ENCODE data around the gene PDGFRB.

PDGFRB gene

DNA sequence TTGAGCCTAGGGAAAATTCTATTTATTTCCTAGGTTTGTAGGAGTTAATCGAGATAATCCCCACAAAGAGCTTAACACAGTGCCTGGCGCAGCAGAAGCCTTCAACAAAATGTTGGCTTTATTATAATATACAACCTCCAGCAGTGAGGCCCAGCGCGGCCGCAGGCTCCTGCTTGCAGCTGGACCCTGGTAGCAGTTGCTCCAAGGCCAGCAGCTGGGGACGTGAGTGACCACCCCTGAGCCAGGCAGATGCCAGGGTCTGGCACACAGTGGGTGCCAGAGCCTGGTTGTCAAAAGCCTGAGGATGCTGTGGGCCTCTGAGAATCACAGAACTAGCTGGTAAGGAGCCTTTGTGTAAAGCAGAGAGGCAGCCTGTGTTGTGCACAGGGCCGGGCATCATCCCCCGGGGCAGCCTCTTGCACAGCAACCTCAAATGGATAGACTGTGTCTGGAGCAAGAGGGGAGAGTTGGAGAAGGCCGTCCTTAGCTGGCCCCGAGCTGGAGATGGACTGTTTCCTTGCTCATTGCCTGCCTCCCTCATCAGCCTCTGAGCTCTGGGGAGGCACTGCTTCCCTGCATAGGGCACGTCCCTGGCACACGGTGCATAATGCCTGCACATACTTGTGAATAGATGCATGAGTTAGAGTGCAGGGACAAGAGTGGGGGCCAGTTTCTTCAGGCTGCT, 86.5 kb downstream of the PDGFRB start:
- no peak for DNase-seq (ENCODE audit: low read depth in 2 of 3, low spot score in 2 of 3)

DNA sequence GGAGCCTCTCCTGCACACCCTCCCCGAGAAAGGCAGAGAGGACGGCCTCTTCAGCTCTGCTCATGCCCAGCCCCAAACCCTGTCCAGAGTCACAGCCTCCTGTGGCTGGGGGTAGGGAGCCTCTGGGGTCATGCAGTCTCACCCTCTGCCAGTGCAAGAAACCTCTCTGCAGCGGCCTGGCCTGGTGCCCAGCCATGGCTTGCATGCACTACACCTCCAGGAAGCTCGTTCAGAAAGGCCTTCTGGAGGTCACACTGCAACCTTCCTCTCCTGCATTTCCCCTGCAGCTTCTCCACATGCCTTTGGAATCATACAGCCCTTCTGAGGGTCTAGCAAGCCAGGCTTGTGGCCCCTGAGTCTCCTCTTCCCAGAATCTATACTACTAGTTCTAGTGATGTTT, 87.2 kb downstream of the PDGFRB start:
- no peak for DNase-seq (ENCODE audit: low read depth in 2 of 3, low spot score in 2 of 3)

DNA sequence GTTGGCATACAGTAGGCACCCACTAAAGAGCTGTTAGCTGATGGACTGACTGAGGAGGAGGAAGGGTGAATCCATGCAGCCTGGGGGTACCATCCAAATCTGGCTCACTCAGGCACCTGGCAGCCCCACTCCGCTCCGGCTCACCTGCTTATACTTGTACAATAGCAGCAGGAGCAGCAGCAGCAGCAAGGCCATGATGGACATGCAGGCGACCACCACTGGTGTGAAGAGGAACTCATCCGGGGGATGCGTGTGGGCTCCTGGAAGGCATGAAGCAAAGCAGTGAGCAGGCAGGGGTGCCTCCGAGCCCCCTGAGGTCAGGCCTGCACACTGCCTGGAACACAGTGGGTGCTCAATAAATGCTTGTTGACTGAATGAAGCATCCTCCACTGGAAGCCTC, 87.6 kb downstream of the PDGFRB start:
- no peak for DNase-seq (ENCODE audit: low read depth in 2 of 3, low spot score in 2 of 3)

DNA sequence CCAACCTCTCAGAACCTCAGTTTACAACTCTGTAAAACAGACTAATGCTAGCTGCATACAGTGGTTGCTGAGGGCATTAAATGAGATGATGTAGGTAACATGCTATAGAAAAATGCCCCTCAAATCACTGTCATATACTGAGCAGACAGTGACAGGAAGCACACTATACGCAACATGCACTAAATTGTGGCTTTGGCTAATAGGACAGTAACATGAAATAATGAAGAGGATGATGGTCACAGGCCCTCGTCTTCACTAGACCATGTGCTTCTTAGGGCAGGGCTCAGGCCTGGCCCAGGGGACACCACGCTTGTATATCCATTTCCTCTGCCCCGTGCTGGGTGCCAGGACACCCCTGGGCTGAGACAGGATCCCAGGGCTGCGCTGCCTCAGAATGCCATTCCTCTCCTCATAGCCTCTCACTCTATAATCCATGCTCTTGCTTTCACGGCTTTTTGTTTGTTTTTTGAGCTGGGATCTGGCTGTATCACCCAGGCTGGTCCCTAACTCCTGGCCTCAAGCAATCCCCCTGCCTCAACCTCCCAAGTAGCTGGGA, 88.2 kb downstream of the PDGFRB start:
- no peak for DNase-seq (ENCODE audit: low read depth in 2 of 3, low spot score in 2 of 3)

DNA sequence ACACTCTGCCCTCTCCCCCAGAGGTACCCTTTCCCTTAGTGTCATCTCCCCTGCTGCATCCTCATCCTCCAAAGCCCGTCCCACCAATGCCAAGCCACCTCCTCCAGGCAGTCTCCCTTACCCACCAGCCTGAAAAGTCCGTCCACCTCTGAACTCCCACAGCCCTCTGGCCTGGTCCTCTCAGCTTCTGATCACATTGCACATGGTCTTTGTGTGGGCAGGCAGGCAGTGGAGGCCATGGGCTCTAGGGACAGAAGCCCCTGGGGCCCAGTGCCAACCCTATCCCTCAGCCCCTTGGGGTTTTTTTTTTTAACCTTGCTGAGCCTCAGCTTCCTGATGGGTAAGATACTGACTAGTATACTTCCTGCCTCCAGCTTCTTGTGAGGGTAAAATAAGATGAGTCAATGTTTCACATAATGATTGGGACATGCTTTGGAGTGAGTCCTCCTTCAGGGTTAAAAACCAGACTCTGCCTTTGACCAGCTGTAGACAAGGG, 88.7 kb downstream of the PDGFRB start:
- no peak for DNase-seq (ENCODE audit: low read depth in 2 of 3, low spot score in 2 of 3)

DNA sequence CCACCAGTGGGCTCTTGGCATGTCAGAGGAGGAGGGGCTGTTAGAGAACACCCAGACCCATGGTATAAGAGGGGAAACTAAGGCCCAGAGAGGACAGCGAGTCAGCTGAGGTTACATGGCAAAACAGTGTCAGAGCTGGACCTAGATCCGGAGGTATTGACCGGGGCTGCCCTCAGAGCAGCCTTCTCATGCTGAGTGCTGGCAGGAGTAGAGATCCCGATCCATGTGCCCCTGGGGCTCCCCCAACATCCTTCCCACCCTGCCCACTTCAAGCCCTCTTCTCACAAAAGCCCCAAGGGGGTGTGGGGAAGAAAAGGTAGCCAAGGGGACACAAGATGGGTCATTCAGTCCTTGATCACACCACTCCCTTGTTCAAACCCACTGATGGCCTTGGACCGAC, 89.2 kb downstream of the PDGFRB start:
- no peak for DNase-seq (ENCODE audit: low read depth in 2 of 3, low spot score in 2 of 3)

DNA sequence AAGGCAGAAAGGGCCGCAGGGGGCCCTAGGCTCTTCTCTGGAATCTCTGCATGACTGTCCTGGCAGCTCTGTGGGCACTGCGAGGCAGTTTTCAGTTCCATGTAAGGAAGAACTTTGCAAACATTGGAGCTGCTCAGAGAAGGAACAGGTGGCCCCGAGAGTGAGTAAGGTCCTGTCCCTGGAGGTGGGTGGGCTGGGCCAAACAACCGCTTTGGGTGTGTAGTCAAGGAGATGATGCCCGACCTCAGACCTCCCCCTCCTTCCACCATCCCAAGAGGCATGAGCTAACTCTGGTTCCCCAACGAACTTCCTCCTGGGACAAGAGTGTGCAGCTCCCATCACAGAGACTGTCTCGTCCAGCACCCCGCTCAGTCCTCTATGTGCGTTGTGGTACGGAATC, 89.8 kb downstream of the PDGFRB start:
- DNase-seq (ENCODE audit: low read depth in 2 of 3, low spot score in 2 of 3): no peak

DNA sequence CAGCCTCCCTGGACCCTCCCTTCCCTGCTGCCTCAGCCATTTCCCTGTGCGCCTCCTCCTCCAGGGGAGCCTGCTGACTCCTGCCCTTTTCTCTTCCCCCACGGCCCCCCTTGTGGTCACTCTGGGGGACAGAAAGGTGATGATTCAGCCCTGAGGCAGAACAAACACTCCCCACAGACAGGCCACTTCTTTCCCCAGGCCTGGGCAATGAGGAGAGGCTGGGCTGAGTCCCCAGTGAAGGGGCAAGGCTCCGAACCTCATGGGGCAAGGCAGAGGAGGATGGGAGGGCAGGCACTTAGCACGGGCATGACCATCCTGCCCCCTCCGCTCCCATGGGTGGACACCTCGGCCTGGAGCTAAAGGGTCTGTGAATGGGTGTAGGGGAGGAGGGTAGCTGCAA, 90.3 kb downstream of the PDGFRB start:
- DNase-seq (ENCODE audit: low read depth in 2 of 3, low spot score in 2 of 3): no peak

DNA sequence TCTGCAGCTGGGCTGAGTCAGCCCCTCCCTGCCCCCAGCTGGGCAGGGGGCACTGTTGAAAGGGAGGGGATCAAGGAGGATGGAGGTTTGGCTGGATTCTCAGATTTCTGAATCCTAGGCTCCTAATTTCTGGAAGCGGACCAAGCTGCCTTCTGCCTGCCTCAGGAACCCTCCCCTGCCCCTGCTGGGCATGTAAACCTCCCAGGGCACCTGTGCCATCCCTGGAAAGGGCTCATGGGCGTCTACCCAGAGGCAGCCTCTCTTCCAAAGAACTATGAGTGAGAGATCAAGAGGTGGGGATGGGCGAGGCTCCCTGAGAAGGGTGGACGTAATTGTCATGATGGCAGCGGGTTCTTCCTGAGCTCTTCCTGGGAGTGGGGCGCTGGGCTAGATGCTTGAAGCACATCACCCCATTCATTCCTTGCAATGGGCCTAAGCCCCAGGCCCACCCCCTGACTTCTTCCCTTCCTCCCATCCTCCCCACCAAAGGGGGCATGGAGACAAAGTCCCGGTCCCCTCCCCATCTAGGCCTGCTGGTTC, 90.9 kb downstream of the PDGFRB start:
- DNase-seq (ENCODE audit: low read depth in 2 of 3, low spot score in 2 of 3): no peak
